Tibial nerve (tissue), 3 donors: Measurements from ENCODE around the gene PTOV1.

Source experiments
- CTCF ChIP-seq, 5 experiments: fragments of 200-600 bp in 3 of 5; fragments of 450-650 bp in 2 of 5; sonication (generic) in 3 of 5; IDR thresholded peaks; one replicate each; pipeline ENCODE4 v1.5.1; 2016 to 2019; ENCODE audit warnings: antibody characterized with exemption in 5 of 5, mild to moderate bottlenecking in 3 of 5, moderate library complexity in 2 of 5
- POLR2A ChIP-seq, 2 donors: fragments of 450-650 bp; IDR thresholded peaks; one replicate each; pipeline ENCODE4 v1.6.1; 2017; ENCODE audit warnings: antibody characterized with exemption in 2 of 2, mild to moderate bottlenecking in 2 of 2, moderate library complexity in 2 of 2

GRCh38 chr19:49857061-49857837 lies 6.3 kb downstream of the PTOV1 start:
- TF ChIP-seq POLR2A (IDR thresholded peaks at IDR 0.05) (no peak), CTCF (IDR thresholded peaks at IDR 0.05) (no peak)
